Esophagus squamous epithelium (tissue), 5 donors: ENCODE results near the gene FES. TPM values are rescaled to one million over a fixed set of nuclear protein-coding genes. Genes with fewer than 3 reads are reported as not detected.

Experiments used
- DNase-seq: peaks from one replicate; lab custom pipeline; 2025; lab: John Stamatoyannopoulos, UW
- H3K27ac ChIP-seq, 4 donors: fragments of 200-600 bp; sonication (generic); one replicate each; pipeline ENCODE4 v1.5.1; 2016 to 2019; ENCODE audit warnings: mild to moderate bottlenecking in 1 of 4
- H3K27me3 ChIP-seq, 4 donors: fragments of 200-600 bp; sonication (generic); 1 replicate in 3 of 4; 2 replicates in 1 of 4; pipeline versions ENCODE4 v1.5.1 to v1.6.0; 2017 to 2021; ENCODE audit warnings: antibody characterized with exemption in 1 of 4
- H3K36me3 ChIP-seq, 3 donors: fragments of 200-600 bp; sonication (generic); one replicate each; pipeline ENCODE4 v1.5.1; 2016 to 2019
- H3K4me1 ChIP-seq, 3 donors: fragments of 200-600 bp; sonication (generic); one replicate each; pipeline ENCODE4 v1.5.1; 2017 to 2019
- H3K4me3 ChIP-seq, 4 donors: fragments of 200-600 bp; sonication (generic); 1 replicate in 3 of 4; 2 replicates in 1 of 4; pipeline ENCODE4 v1.5.1; 2016 to 2019; ENCODE audit warnings: mild to moderate bottlenecking in 2 of 4, moderate library complexity in 1 of 4
- H3K9me3 ChIP-seq, 3 donors: fragments of 200-600 bp; sonication (generic); one replicate each; pipeline ENCODE4 v1.5.1; 2016 to 2019
- POLR2A ChIP-seq, 4 donors: fragments of 450-650 bp; IDR thresholded peaks; one replicate each; pipeline ENCODE4 v1.6.1; 2017; ENCODE audit warnings: antibody characterized with exemption in 4 of 4, mild to moderate bottlenecking in 4 of 4, moderate library complexity in 3 of 4
- WGBS, 2 donors: methylation state at CpG; one replicate each; pipeline ENCODE4 v1.1.5; 2018; 5-methylcytosine and 5-hydroxymethylcytosine counted together
- intact Hi-C: fragments of 100-400 bp; cut with DNase I; formaldehyde crosslinking; loops from one replicate; pipeline ENCODE4 v1.15.0; 2022
- total RNA-seq, 4 donors: library from RNA; depleted of rRNA; stranded (reverse); fragments of >200 nt; gene quantifications; one replicate each; pipeline ENCODE4 v1.1.0, GENCODE V29; 2016
- TF ChIP-seq, protein P1 (sequence below), 6 experiments: fragments of 450-650 bp in 4 of 6; fragments of 200-600 bp in 2 of 6; sonication (generic) in 2 of 6; IDR thresholded peaks; one replicate each; pipeline ENCODE4 v1.5.1; 2016 to 2019; ENCODE audit warnings: antibody characterized with exemption in 6 of 6, mild to moderate bottlenecking in 4 of 6, moderate library complexity in 4 of 6
- donor health status: DM: yes; HTN: yes; CAD: no.

Gene FES
- total RNA-seq, 4 donors from 2014 or later: 1.8 to 13.4 (median 9.7) TPM

DNA sequence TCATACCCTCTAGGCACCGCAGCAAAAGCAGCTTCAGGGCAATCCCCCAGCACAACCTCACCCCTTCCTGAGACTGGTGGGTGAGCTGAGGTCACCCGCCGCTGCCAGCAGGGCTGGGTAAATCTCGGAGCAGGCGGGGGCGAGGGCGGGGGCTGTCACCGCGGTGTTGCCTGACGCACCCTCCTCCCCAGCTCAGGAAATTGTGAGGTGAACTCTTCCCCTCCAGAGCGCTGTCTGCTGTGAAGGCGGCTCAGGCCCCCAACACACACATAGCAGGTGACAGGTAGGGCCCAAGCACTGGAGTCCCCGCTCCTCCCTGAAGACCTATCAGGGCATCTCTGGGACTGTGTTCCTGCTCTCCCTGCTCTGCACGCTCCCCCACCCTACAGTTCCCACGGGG lies 46.2 kb upstream of the FES start:
- Histone ChIP-seq H3K4me3 (peak overlapping the region in 1 of 4 donors; percentile 3), H3K27ac (peak overlapping the region in 1 of 4 donors; percentile 34), H3K4me1 (peaks cover 3 to 30% (median 13%) of the 10 kb centered on the region in 3 donors), H3K9me3 (no peaks in the 10 kb centered on the region), H3K36me3 (no peaks in the 10 kb centered on the region), H3K27me3 (no peaks in the 10 kb centered on the region)
- 66 to 81% methylated on average over 5 to 12 of the region's 15 CpGs for WGBS, 2 donors
- intact Hi-C loops: no loop called here
- TF ChIP-seq POLR2A (IDR thresholded peaks at IDR 0.05): peak in 1 of 4 donors; percentile 14
- TF ChIP-seq, protein P1, sequence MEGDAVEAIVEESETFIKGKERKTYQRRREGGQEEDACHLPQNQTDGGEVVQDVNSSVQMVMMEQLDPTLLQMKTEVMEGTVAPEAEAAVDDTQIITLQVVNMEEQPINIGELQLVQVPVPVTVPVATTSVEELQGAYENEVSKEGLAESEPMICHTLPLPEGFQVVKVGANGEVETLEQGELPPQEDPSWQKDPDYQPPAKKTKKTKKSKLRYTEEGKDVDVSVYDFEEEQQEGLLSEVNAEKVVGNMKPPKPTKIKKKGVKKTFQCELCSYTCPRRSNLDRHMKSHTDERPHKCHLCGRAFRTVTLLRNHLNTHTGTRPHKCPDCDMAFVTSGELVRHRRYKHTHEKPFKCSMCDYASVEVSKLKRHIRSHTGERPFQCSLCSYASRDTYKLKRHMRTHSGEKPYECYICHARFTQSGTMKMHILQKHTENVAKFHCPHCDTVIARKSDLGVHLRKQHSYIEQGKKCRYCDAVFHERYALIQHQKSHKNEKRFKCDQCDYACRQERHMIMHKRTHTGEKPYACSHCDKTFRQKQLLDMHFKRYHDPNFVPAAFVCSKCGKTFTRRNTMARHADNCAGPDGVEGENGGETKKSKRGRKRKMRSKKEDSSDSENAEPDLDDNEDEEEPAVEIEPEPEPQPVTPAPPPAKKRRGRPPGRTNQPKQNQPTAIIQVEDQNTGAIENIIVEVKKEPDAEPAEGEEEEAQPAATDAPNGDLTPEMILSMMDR (IDR thresholded peaks at IDR 0.05): no peak
- DNase-seq: no peak

DNA sequence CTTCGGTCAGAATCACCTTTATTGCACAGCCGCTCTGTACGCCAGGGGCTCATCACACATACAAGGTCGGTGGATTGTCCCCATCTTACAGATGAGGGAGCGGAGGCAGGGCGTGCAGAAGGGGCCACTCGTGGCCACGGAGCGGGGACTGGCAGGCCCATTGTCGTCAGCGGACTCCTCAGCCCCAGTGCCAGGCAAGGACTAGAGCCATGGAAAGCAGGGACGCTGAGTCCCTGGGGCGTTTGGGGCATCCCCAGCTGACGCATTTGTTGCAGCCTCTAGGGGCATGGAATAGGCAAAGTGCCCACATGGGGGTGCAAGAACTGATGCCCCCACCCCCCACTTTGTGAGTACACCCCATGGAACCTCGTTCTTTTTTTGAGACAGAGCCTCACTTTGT lies 45.8 kb upstream of the FES start:
- Histone ChIP-seq H3K36me3 (no peaks in the 10 kb centered on the region), H3K9me3 (no peaks in the 10 kb centered on the region), H3K4me1 (peaks cover 3 to 30% (median 13%) of the 10 kb centered on the region in 3 donors), H3K27ac (peak overlapping the region in 1 of 4 donors; percentile 34), H3K27me3 (no peaks in the 10 kb centered on the region), H3K4me3 (peak overlapping the region in 1 of 4 donors; percentile 3)
- DNase-seq: no peak
- WGBS, 2 donors: 35 to 77% methylated on average over 4 of the region's 15 CpGs
- peak in 1 of 4 donors; percentile 0 for TF ChIP-seq POLR2A (IDR thresholded peaks at IDR 0.05)
- TF ChIP-seq, protein P1 (IDR thresholded peaks at IDR 0.05): no peak
- intact Hi-C loops: no loop called here

DNA sequence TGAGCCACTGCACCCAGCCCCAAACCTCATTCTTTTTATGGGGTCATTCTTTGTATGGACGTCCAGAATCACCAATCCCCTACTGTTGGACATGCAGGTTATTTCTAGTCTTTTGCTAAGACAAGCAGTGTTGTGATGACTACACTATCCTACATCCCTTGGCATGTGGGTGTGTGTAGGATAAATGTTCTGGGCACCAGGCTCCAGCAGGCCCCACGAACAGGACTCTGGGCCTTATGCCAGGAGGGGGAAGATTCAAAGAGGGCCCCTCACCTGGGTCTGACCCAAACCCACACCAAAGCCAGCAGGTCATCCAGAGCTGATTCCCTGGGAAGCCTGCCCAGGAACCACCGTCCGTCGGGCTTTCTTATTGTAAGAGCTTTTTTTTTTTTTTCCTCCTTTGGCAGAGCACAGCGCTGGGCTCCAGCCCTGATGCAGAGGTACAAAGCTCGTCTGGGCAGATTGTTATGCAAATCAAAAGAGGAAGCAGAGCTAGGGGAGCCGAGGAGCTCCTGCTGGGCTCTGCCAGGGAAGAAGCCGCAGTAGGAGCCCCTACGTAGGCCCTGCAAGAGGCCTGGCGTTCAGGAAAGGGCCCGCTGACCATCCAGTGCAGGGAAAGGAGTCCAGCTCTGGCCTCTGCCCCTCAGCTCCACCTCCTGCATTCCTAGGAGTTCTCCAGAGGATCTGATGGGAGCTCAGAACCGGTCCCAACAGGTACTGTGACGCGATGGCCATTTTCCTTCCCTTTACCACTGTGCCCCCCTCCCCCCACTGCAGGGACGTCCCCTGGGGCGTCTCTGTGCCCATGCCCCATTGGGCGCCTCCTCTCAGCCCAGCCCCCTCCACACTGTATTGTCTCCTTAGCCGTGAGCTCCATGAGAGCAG lies 44.9 kb upstream of the FES start:
- WGBS, 2 donors: 22 to 28% methylated on average over 8 to 10 of the region's 19 CpGs

DNA sequence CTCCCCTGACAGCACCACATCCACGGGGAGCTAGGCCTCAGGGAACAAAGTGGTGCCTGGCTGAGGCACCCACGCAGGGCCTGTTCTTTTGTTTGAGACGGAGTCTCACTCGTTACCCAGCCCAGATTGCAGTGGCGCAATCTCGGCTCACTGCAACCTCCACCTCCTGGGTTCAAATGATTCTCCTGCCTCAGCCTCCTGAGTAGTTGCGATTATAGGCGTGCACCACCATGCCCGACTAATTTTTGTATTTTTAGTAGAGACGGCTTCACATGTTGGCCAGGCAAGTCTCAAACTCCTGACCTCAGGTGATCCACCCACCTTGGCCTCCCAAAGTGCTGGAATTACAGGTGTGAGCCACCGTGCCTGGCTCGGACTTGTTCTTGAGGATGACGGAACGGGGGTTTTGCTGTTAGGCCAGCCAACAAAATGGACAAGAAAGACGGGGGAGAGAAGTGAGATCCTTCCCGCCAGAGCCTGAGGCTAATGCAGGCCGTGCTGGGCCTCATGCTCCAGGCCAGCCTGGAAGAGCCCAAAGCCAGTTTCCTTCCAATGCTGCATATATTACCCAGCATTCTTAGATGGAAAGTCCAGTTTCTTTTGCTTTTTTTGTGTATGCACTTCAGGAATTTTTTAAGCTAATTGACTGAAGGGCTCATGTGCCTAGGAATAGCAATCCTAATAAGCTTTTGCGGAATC lies 44.0 kb upstream of the FES start:
- H3K27me3 ChIP-seq: no peaks in the 10 kb centered on the region
- 74 to 81% methylated on average over 13 to 14 of the region's 18 CpGs for WGBS, 2 donors
- peak overlapping the region in 2 of 4 donors; percentile 25 to 56 for H3K4me3 ChIP-seq
- H3K36me3 ChIP-seq: no peaks in the 10 kb centered on the region
- peak overlapping the region in 3 of 4 donors; percentile 71 to 84 (median 73) for H3K27ac ChIP-seq
- intact Hi-C loops: no loop called here
- H3K4me1 ChIP-seq: peaks cover 3 to 30% (median 13%) of the 10 kb centered on the region in 3 donors
- TF ChIP-seq POLR2A (IDR thresholded peaks at IDR 0.05): no peak
- TF ChIP-seq, protein P1 (IDR thresholded peaks at IDR 0.05): no peak
- no peak for DNase-seq
- H3K9me3 ChIP-seq: no peaks in the 10 kb centered on the region

More for the DNA sequence above, 44.9 kb upstream of the FES start:
- no peak for DNase-seq
- intact Hi-C loops: no loop called here
- Histone ChIP-seq H3K36me3 (no peaks in the 10 kb centered on the region), H3K9me3 (no peaks in the 10 kb centered on the region), H3K4me3 (peak overlapping the region in 2 of 4 donors; percentile 25 to 56), H3K27me3 (no peaks in the 10 kb centered on the region), H3K4me1 (peaks cover 3 to 30% (median 13%) of the 10 kb centered on the region in 3 donors), H3K27ac (peak overlapping the region in 3 of 4 donors; percentile 71 to 84 (median 73))
- TF ChIP-seq, protein P1 (IDR thresholded peaks at IDR 0.05): no peak
- peak in 1 of 4 donors; percentile 20 for TF ChIP-seq POLR2A (IDR thresholded peaks at IDR 0.05)
